ENCODE measurements around the gene FOXRED2.
"Not testable (repeated sequence)": the region's sequence is repeated elsewhere in the genome, so short reads cannot be mapped to it uniquely, and the experiment has no call there.

FOXRED2 gene

GRCh38 chr22:36467946-36468345 lies 38.9 kb downstream of the FOXRED2 start:
- no peak for DNase-seq

GRCh38 chr22:36467042-36467810 lies 39.6 kb downstream of the FOXRED2 start:
- DNase-seq, result no peak

GRCh38 chr22:36466258-36466657 lies 40.6 kb downstream of the FOXRED2 start:
- no peak for DNase-seq

GRCh38 chr22:36465232-36466021 lies 41.4 kb downstream of the FOXRED2 start:
- no peak for DNase-seq

GRCh38 chr22:36464715-36465231 lies 42.1 kb downstream of the FOXRED2 start:
- no peak for DNase-seq

GRCh38 chr22:36463783-36464184 lies 43.1 kb downstream of the FOXRED2 start:
- DNase-seq, result no peak

- DNase-seq, result no peak
Observed at GRCh38 chr22:36461665-36462649, 44.9 kb downstream of the FOXRED2 start.

GRCh38 chr22:36460202-36460601 lies 46.6 kb downstream of the FOXRED2 start:
- DNase-seq, result no peak

- no peak for DNase-seq
Observed at GRCh38 chr22:36457688-36458450, 49.0 kb downstream of the FOXRED2 start.

GRCh38 chr22:36456464-36456845 lies 50.4 kb downstream of the FOXRED2 start:
- DNase-seq, result no peak

GRCh38 chr22:36455571-36456463 lies 51.0 kb downstream of the FOXRED2 start:
- no peak for DNase-seq

GRCh38 chr22:36454916-36455570 lies 51.8 kb downstream of the FOXRED2 start:
- no peak for DNase-seq

- DNase-seq, result no peak
Observed at GRCh38 chr22:36453855-36454378, 52.9 kb downstream of the FOXRED2 start.

GRCh38 chr22:36452978-36453607 lies 53.7 kb downstream of the FOXRED2 start:
- DNase-seq, result not testable (repeated sequence)

GRCh38 chr22:36452250-36452977 lies 54.4 kb downstream of the FOXRED2 start:
- no peak for DNase-seq

GRCh38 chr22:36450923-36451322 lies 55.9 kb downstream of the FOXRED2 start:
- DNase-seq, result not testable (repeated sequence)

GRCh38 chr22:36449596-36450175 lies 57.2 kb downstream of the FOXRED2 start:
- DNase-seq, result no peak

- DNase-seq, result no peak
Observed at GRCh38 chr22:36447632-36448031, 59.2 kb downstream of the FOXRED2 start.

All from NCI-H446 (cell line).